D721Med (cell line): ENCODE measurements around the gene SMPDL3B.
A peak's percentile ranks its signal among the peaks of the same experiment; 100 is the strongest.

ENCODE experiments used
- DNase-seq: peaks from one replicate; pipeline ENCODE4 v3.0.0; 2011; ENCODE audit warnings: low spot score; ENCODE audit not compliant: insufficient read length
- FAIRE-seq: peaks from 2 replicates; lab custom pipeline; 2011; peaks lifted over from hg19 to GRCh38; lab: Jason Lieb, UNC
- TF ChIP-seq, protein P1 (sequence below): IDR thresholded peaks from 2 replicates; pipeline ENCODE4 v1.5.1; 2012; ENCODE audit warnings: mild to moderate bottlenecking, control low read depth; ENCODE audit not compliant: insufficient read depth; ENCODE audit errors: missing control alignments

Gene SMPDL3B

DNA sequence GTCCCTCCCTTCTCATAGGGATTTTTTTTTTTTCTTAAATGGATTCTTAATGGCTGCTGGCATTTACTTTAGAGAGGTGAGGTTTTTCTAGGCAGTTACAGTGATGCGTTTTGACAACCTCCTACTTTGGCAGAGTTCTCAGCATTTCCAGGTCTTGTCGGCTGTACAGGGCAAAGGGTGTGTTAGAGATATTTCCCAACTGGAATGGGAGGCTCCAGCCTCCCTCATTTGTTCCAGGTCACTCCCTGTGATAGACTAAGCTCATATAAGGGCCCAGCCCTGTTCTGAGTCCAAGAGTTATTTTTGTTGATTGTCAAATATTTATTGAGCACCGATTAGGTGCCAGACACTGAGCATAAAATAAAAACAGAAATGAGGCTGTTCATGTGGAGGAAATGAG is 17.3 kb downstream of the SMPDL3B start:
- no peak for FAIRE-seq
- TF ChIP-seq, protein P1, sequence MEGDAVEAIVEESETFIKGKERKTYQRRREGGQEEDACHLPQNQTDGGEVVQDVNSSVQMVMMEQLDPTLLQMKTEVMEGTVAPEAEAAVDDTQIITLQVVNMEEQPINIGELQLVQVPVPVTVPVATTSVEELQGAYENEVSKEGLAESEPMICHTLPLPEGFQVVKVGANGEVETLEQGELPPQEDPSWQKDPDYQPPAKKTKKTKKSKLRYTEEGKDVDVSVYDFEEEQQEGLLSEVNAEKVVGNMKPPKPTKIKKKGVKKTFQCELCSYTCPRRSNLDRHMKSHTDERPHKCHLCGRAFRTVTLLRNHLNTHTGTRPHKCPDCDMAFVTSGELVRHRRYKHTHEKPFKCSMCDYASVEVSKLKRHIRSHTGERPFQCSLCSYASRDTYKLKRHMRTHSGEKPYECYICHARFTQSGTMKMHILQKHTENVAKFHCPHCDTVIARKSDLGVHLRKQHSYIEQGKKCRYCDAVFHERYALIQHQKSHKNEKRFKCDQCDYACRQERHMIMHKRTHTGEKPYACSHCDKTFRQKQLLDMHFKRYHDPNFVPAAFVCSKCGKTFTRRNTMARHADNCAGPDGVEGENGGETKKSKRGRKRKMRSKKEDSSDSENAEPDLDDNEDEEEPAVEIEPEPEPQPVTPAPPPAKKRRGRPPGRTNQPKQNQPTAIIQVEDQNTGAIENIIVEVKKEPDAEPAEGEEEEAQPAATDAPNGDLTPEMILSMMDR = no peak
- DNase-seq = no peak

DNA sequence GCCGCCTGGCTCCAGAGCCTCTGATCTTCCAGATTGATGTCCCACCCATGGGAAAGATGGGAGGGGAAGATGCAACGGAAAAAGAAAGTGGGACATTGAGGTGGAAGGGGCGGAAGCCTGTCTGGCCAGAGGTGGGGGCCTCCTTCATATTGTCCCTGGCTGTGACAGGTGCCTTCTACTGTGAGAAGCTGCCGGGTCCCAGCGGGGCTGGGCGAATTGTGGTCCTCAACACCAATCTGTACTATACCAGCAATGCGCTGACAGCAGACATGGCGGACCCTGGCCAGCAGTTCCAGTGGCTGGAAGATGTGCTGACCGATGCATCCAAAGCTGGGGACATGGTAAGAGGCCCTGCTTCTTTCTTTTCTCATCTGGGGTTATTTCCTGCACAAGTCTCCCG is 19.4 kb downstream of the SMPDL3B start:
- DNase-seq = no peak
- TF ChIP-seq, protein P1 = no peak
- FAIRE-seq = no peak

GRCh38 chr1:27955076-27955475 is 20.3 kb downstream of the SMPDL3B start:
- FAIRE-seq (no peak), DNase-seq (no peak)
- TF ChIP-seq, protein P1 = no peak

GRCh38 chr1:27956761-27957160 is 22.0 kb downstream of the SMPDL3B start:
- TF ChIP-seq, protein P1 = no peak
- no peak for DNase-seq
- no peak for FAIRE-seq

- no peak for DNase-seq
- TF ChIP-seq, protein P1 = no peak
- no peak for FAIRE-seq
These were observed 22.9 kb downstream of the SMPDL3B start for GRCh38 chr1:27957655-27958054.

DNA sequence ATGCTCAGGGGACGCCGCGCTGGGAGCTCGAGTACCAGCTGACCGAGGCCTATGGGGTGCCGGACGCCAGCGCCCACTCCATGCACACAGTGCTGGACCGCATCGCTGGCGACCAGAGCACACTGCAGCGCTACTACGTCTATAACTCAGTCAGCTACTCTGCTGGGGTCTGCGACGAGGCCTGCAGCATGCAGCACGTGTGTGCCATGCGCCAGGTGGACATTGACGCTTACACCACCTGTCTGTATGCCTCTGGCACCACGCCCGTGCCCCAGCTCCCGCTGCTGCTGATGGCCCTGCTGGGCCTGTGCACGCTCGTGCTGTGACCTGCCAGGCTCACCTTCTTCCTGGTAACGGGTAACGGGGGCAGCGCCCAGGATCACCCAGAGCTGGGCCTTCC is 23.7 kb downstream of the SMPDL3B start:
- TF ChIP-seq, protein P1 = no peak
- FAIRE-seq = no peak
- DNase-seq = no peak

DNA sequence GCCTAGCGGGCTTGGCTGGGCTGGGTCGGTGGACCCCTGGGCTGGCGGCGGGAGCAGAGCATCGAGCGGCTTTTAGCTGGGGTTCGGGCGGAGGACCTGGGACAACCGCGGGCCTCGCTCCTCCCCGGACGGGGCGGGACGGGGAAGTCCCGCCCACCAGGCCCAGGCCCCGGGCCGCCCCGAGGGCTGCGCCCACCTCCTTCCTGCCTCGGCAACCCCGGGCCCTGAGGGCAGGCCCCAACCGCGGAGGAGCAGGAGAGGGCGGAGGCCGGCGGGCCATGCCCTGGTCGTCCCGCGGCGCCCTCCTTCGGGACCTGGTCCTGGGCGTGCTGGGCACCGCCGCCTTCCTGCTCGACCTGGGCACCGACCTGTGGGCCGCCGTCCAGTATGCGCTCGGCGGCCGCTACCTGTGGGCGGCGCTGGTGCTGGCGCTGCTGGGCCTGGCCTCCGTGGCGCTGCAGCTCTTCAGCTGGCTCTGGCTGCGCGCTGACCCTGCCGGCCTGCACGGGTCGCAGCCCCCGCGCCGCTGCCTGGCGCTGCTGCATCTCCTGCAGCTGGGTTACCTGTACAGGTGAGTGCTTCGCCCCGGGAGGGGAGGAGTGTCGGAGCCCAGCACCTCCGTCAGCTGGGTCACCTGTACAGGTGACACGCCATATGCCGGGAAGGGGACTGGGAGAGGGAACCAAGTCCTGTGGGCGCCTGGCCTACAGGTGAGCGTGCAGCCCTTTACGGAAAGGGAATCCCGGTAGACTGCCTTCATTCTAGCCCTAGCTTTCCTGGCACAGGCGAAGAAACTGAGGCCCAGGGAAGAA is 25.2 kb downstream of the SMPDL3B start, which contains the start of gene XKR8:
Gene XKR8 (plus strand): TSS at position 182 of the 812 bp plus-strand sequence. CDS start 97 bp downstream, at position 279.
- TF ChIP-seq, protein P1 = peak; percentile 1
- FAIRE-seq (no peak), DNase-seq (no peak)
